ENCODE measurements around the gene TLE4. TPM values are rescaled to one million over a fixed set of nuclear protein-coding genes. Genes with fewer than 3 reads are reported as not detected.

The TLE4 gene
- total RNA-seq, 4 donors from 2014 or later = 30.1 to 52.5 (median 38.1) TPM

- Histone ChIP-seq H3K4me3 (peak overlapping the region; percentile 64 to 84 (median 76)), H3K36me3 (no peaks in the 10 kb centered on the region), H3K27me3 (peaks cover 0 to 4% (median 0%) of the 10 kb centered on the region in 4 donors), H3K4me1 (peaks cover 3 to 31% (median 6%) of the 10 kb centered on the region in 3 donors), H3K9me3 (peaks cover 0 to 8% (median 0%) of the 10 kb centered on the region in 3 donors), H3K27ac (peak overlapping the region; percentile 63 to 91 (median 88))
- TF ChIP-seq POLR2A (IDR thresholded peaks at IDR 0.05) (no peak), CTCF (IDR thresholded peaks at IDR 0.05) (no peak)
- DNase-seq = peak; percentile 69
- WGBS, 2 donors = 0% methylated on average over 5 to 18 of the region's 69 CpGs
- intact Hi-C loops (cut with DNase I) = no loop called here
These were observed 1.1 kb upstream of the TLE4 start for GRCh38 chr9:79570448-79571308.

- 0% methylated on average over 27 to 41 of the region's 48 CpGs for WGBS, 2 donors
- H3K36me3 ChIP-seq = no peaks in the 10 kb centered on the region
- intact Hi-C loops (cut with DNase I) = no loop called here
- H3K27me3 ChIP-seq = no peaks in the 10 kb centered on the region
- peak overlapping the region; percentile 75 to 100 (median 96) for H3K4me3 ChIP-seq
- peak overlapping the region; percentile 94 to 98 (median 96) for H3K27ac ChIP-seq
- H3K4me1 ChIP-seq = peaks cover 3 to 45% (median 6%) of the 10 kb centered on the region in 3 donors
- no peak for DNase-seq
- TF ChIP-seq POLR2A (IDR thresholded peaks at IDR 0.05) (no peak), CTCF (IDR thresholded peaks at IDR 0.05) (no peak)
- peaks cover 0 to 8% (median 0%) of the 10 kb centered on the region in 3 donors for H3K9me3 ChIP-seq
These were observed 355 bp downstream of the TLE4 start for GRCh38 chr9:79572032-79572607.

GRCh38 chr9:79572608-79573411, 1.0 kb downstream of the TLE4 start:
- no peak for DNase-seq
- Histone ChIP-seq H3K36me3 (no peaks in the 10 kb centered on the region), H3K27ac (peak overlapping the region; percentile 94 to 98 (median 96)), H3K9me3 (peaks cover 0 to 5% (median 0%) of the 10 kb centered on the region in 3 donors), H3K4me3 (peak overlapping the region; percentile 75 to 100 (median 96)), H3K4me1 (peaks cover 3 to 49% (median 6%) of the 10 kb centered on the region in 3 donors), H3K27me3 (no peaks in the 10 kb centered on the region)
- 0% methylated on average over 3 of the region's 115 CpGs; no CpG with 5 or more reads in 1 of the 2 donors for WGBS, 2 donors
- TF ChIP-seq POLR2A (IDR thresholded peaks at IDR 0.05) (peak in 2 of 4 donors; percentile 13 to 22), CTCF (IDR thresholded peaks at IDR 0.05) (no peak)
- intact Hi-C loops (cut with DNase I) = no loop called here

GRCh38 chr9:79573412-79573923, 1.7 kb downstream of the TLE4 start:
- no peak for DNase-seq
- TF ChIP-seq POLR2A (IDR thresholded peaks at IDR 0.05) (peak in 1 of 4 donors; percentile 0), CTCF (IDR thresholded peaks at IDR 0.05) (no peak)
- Histone ChIP-seq H3K4me3 (peak overlapping the region; percentile 75 to 100 (median 96)), H3K9me3 (no peaks in the 10 kb centered on the region), H3K4me1 (peaks cover 3 to 56% (median 6%) of the 10 kb centered on the region in 3 donors), H3K27me3 (no peaks in the 10 kb centered on the region), H3K36me3 (no peaks in the 10 kb centered on the region), H3K27ac (peak overlapping the region; percentile 94 to 98 (median 96))
- intact Hi-C loops (cut with DNase I) = no loop called here
- 1 to 3% methylated on average over 18 to 22 of the region's 29 CpGs for WGBS, 2 donors

Data from esophagus squamous epithelium (tissue), 5 donors.